MCF 10A (cell line): ENCODE measurements around the gene OAT. TPM values are rescaled to one million over a fixed set of nuclear protein-coding genes. Genes with fewer than 3 reads are reported as not detected.
A peak's percentile ranks its signal among the peaks of the same experiment; 100 is the strongest.

Source experiments
- BruUV-seq: library from RNA; stranded (reverse); fragments of 400-500 nt; replicated peaks from 2 replicates; lab custom pipeline; 2021; lab: Mats Ljungman, UMichigan
- CTCF ChIA-PET: fragments of 300-600 bp; sonication (Branson Sonifier 250); formaldehyde crosslinking; extraction: SDS; loops from one replicate; lab custom pipeline; 2021; ENCODE audit warnings: antibody characterized with exemption, inconsistent platforms; lab: Yijun Ruan, JAX
- POLR2A ChIA-PET: fragments of 300-600, 350-650 bp; sonication (Branson Sonifier 250); formaldehyde crosslinking; extraction: SDS; loops from one replicate; lab custom pipeline; 2020; ENCODE audit warnings: antibody characterized with exemption, inconsistent platforms; lab: Yijun Ruan, JAX
- DNase-seq: peaks from one replicate; pipeline ENCODE4 v3.0.0-alpha.2; 2018; ENCODE audit not compliant: unreplicated experiment
- H3K27ac Mint-ChIP-seq: one replicate; pipeline ENCODE4 v1.8.0; 2022; ENCODE audit warnings: mild to moderate bottlenecking, low read depth, mixed read lengths; ENCODE audit not compliant: unreplicated experiment
- H3K27me3 Mint-ChIP-seq: one replicate; pipeline ENCODE4 v1.8.0; 2022; ENCODE audit warnings: mixed read lengths; ENCODE audit not compliant: insufficient read depth, unreplicated experiment
- H3K36me3 Mint-ChIP-seq: one replicate; pipeline ENCODE4 v1.8.0; 2022; ENCODE audit warnings: mild to moderate bottlenecking, moderate library complexity, mixed read lengths; ENCODE audit not compliant: insufficient read depth, unreplicated experiment
- H3K4me1 Mint-ChIP-seq: one replicate; pipeline ENCODE4 v1.8.0; 2022; ENCODE audit warnings: mixed read lengths; ENCODE audit not compliant: insufficient read depth, unreplicated experiment
- H3K4me3 Mint-ChIP-seq: one replicate; pipeline ENCODE4 v1.8.0; 2022; ENCODE audit warnings: mild to moderate bottlenecking, moderate library complexity, mixed read lengths; ENCODE audit not compliant: unreplicated experiment
- H3K9me3 Mint-ChIP-seq: one replicate; pipeline ENCODE4 v1.8.0; 2022; ENCODE audit warnings: mixed read lengths; ENCODE audit not compliant: unreplicated experiment
- CTCF ChIP-seq: fragments of 200-600 bp; IDR thresholded peaks from one replicate; pipeline ENCODE4 v1.8.0; 2022; ENCODE audit warnings: antibody characterized with exemption, mild to moderate bottlenecking; ENCODE audit not compliant: unreplicated experiment
- intact Hi-C: fragments of 100-400 bp; cut with micrococcal nuclease; formaldehyde crosslinking; loops from 2 replicates; pipeline ENCODE4 v1.14.1; 2022
- total RNA-seq: library from RNA; stranded (reverse); gene quantifications from 2 replicates; pipeline ENCODE4 v1.2.3, GENCODE V29; 2022

Gene OAT
- total RNA-seq, 1 experiment from 2014 or later: 68.1 TPM

GRCh38 chr10:124461642-124462347, 43.1 kb upstream of the OAT start, which contains the start of gene LHPP:
TSS of gene LHPP (plus strand) at chr10:124461823. CDS start at chr10:124461863, 40 bp downstream.
- H3K36me3 Mint-ChIP-seq: no peaks in the 10 kb centered on the region
- intact Hi-C loops: no loop called here
- BruUV-seq: no TSS peak
- POLR2A ChIA-PET: interaction anchor here (0.8 to 3.3 kb wide), 5 partner anchors 12 to 279 kb away, joined by 3 to 16 read pairs (median 3); partner anchors contain the start of gene OAT
- H3K27me3 Mint-ChIP-seq: no peaks in the 10 kb centered on the region
- DNase-seq: peak; percentile 81
- CTCF ChIA-PET: interaction anchor here (0.6 to 1.0 kb wide), 2 partner anchors 65 to 67 kb away, joined by 3 to 4 read pairs; no protein-coding TSS in a partner anchor
- H3K27ac Mint-ChIP-seq: peak within 1 kb of the TSS; percentile 86
- H3K4me3 Mint-ChIP-seq: peak within 1 kb of the TSS; percentile 68
- H3K4me1 Mint-ChIP-seq: peaks cover 13% of the 10 kb centered on the region
- peak; percentile 44 for TF ChIP-seq CTCF
- no peaks in the 10 kb centered on the region for H3K9me3 Mint-ChIP-seq

GRCh38 chr10:124460144-124460543, 41.4 kb upstream of the OAT start:
- Mint-ChIP-seq H3K27me3 (peaks cover 13% of the 10 kb centered on the region), H3K4me3 (no peak overlapping the region), H3K4me1 (peaks cover 13% of the 10 kb centered on the region), H3K27ac (no peak overlapping the region), H3K36me3 (no peaks in the 10 kb centered on the region), H3K9me3 (no peaks in the 10 kb centered on the region)
- DNase-seq: no peak
- CTCF ChIA-PET: interaction anchor here (0.6 kb wide), 1 partner anchor 878 kb away, joined by 3 read pairs; no protein-coding TSS in a partner anchor
- intact Hi-C loops: no loop called here
- POLR2A ChIA-PET: interaction anchor here (0.5 to 3.3 kb wide), 4 partner anchors 11 to 753 kb away, joined by 3 to 16 read pairs (median 4); partner anchors contain the start of gene OAT
- TF ChIP-seq CTCF: no peak
- BruUV-seq: no TSS peak

DNA sequence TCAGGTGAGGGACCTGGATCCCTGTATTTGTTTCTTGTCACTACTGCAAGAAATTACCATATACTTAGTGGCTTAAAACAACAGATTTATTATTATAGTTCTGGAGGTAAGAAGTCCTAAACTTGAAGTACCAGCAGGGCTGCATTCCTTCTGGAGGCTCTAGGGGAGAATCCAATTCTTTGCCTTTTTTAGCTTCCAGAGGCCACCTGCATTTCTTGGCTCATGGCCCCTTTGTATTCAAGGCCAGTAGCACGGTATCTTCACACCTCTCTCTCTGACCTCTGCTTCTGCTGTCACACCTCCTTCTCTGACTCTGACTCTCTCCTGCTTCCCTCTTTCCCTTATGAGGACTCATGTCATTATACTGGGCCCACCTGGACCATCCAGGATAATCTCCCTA, 40.7 kb upstream of the OAT start:
- ChIA-PET POLR2A (no interaction called here), CTCF (no interaction called here)
- Mint-ChIP-seq H3K4me3 (no peak overlapping the region), H3K27me3 (peaks cover 21% of the 10 kb centered on the region), H3K4me1 (peaks cover 6% of the 10 kb centered on the region), H3K9me3 (no peaks in the 10 kb centered on the region), H3K36me3 (no peaks in the 10 kb centered on the region), H3K27ac (no peak overlapping the region)
- BruUV-seq: no TSS peak
- no peak for TF ChIP-seq CTCF
- DNase-seq: no peak
- intact Hi-C loops: no loop called here

DNA sequence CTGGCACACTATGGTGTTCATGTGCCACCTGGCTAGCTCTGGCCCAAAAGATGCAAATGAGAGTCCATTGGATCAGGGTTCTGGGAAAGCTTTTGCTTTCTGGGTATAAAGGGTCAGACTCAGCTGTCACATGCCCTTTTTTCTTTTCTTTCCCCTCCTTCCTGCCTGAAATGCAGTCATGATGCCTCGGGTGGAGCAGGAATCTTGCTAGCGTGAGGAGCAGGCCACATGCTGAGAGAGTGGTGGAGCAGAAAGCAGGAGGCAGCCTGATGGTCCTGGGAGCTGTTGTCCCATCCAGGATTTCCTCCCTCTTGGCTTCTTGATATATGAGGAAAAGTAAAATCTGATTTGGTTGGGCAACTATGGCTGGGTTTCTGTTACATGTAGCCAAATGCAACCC, 40.2 kb upstream of the OAT start:
- H3K9me3 Mint-ChIP-seq: no peaks in the 10 kb centered on the region
- H3K4me3 Mint-ChIP-seq: no peak overlapping the region
- no TSS peak for BruUV-seq
- H3K36me3 Mint-ChIP-seq: no peaks in the 10 kb centered on the region
- peaks cover 6% of the 10 kb centered on the region for H3K4me1 Mint-ChIP-seq
- ChIA-PET CTCF (no interaction called here), POLR2A (no interaction called here)
- H3K27me3 Mint-ChIP-seq: peaks cover 26% of the 10 kb centered on the region
- intact Hi-C loops: no loop called here
- TF ChIP-seq CTCF: no peak
- no peak for DNase-seq
- H3K27ac Mint-ChIP-seq: no peak overlapping the region
